GM19452 (cell line): ENCODE data around the gene PPARG.
"Not testable (repeated sequence)": the region's sequence is repeated elsewhere in the genome, so short reads cannot be mapped to it uniquely, and the experiment has no call there.

ENCODE experiments used
- ATAC-seq: cut with Tn5 transposase; IDR thresholded peaks from one replicate; pipeline ENCODE4 v1.9.1; 2021; ENCODE audit not compliant: unreplicated experiment

The PPARG gene

DNA sequence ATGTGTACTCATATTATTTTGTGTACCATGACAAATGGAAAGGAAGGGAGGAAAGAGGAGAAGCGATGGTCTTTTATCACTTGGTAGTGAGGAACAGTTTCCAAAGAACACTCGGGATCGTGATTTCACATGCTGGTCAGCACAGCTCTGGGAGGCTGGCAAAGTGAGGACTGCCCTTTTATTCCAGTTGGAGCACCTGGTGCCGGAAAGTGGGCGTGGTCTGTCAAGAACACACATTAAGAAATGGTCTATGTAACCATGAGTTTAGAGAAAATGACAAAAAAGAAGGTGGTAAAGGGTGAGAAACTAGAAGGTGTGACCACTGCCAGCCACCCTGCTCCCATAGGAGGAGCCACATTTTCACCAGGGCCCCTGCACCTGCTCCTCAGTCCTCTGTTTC, 188.4 kb downstream of the PPARG start:
- no peak for ATAC-seq

DNA sequence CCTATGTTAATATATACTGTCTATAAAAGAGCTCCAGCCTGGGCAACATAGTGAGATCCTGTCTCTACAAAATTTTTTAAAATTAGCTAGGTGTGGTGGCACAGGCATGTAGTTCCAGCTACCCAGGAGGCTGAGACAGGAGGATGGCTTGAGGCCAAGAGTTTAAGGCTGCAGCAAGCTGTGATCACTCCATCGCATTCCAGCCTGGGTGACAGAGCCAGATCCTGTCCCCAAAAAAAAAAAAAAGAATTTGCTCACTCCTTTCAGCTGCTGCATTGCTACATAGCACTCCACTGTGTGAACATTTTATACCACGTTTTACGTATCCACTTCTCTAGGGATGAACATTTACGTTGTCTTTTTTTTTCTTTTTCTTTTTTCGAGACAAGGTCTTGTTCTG, 189.5 kb downstream of the PPARG start:
- no peak for ATAC-seq

DNA sequence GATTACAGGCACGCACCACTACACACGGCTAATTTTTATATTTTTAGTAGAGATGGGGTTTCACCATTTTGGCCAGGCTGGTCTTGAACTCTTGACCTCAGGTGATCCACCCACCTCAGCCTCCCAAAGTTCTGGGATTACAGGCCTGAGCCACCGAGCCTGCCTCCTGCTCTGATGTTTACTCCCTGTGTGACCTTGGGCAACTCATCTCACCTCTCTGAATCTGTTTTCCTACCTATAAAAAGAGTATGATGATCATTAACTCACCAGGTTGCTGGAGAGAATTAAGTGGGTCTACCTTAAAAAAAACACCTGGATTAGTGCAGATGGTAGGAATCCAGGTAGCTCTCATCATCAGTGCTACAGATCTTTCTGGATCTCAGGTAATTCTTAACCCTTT, 190.3 kb downstream of the PPARG start:
- ATAC-seq, result not testable (repeated sequence)

DNA sequence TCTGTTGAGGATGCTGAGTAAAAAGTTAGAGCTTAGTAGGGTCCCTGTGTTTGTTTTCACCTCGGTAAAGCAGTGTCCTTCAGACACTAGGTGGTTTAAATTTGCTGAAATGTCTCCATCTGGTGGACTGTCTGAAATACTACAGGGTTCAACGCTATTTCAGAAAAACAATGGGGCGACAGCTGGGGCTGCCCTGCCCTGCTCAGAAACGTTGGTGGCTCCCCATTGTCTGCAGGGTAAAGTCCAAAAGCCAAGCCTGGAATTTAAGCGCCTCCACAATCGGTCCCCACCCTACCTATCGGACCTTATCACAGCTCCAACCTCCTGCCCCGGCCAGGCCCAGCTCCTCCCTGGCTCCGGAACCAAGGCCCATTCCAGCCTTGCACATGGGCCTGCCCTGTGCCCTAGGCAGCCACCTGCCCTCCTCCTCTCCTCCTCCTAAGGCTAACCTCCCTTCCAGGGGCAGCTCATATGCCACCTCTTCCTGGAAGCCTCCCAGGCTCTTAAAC, 191.1 kb downstream of the PPARG start:
- ATAC-seq, result no peak

DNA sequence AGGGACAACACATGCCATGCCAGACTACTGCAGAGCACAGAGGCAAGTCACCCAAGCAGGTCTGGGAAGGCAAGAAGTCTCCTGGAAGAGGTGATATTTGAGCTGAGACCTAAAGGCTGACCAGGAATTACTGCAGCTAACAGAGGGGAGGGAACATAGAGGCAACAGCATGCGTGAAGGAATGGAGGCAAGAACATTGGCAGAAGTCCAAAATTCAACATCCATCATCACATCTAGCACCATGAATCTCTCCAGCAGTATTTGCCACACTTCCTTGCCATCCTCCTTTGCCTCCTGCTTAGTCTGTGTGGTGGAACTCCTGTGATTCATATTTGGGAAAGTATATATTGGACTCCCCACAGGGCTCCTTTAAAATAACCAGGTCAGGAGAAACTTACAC, 194.5 kb downstream of the PPARG start:
- ATAC-seq, result no peak

DNA sequence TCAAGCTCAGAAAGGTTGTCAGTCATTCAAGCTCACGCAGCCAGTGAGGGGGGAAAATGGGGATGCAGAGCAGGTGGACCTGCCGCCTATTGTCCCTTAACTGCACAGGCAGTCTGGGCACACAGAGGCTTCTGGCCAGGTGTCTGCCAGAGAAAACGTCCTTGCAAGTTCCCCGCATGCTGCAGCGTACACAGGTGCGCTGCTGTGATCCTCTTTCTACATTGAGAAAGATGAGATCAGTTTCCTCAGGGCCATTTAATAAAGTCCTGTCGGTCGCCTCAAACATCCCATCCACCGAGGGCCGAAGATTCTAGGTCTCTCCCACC, 195.0 kb downstream of the PPARG start:
- peak; percentile 26 for ATAC-seq
